Measurements from ENCODE around the gene TFRC.
"Not testable (repeated sequence)": the region's sequence is repeated elsewhere in the genome, so short reads cannot be mapped to it uniquely, and the experiment has no call there.

Gene TFRC

DNA sequence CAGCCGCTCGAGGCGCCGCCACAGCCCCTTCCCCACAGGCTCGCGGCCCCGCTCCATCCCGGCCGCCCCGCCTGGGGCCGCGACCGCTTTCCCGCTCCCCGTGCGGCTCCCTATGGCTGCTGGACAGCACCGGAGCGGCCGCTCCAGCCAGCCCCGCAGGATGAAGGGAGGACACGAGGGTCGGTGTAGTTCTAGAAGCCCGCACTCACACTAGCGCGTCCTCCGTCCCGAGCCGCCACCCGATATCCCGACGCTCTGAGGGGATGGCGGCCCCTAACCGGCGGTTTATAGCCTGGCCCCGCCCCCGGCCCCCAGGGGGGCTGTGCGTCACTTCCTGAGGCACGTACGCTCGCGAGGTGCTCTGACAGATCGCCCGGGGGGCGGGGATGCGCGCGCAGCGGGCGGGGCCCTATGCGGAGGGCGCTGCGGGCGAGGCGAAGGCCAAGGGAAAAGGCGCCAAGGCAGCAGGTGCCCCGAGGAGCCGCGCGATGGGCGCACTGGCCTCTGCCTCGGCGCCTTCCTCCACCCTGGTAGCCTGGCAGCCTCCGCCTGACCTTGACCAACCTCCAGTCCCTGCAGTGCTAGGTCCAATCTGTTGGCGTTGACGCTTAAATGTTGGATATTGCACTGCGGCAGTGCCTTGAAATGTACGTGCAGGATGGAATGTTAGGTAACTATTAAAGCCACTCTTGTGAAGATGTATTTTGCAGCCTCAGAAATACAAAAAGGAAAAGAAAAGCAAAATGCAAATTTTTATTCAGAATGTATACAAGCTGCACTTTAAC, at the start of gene TFRC:
Gene TFRC, minus strand, starts transcription at position 257 of the 785 bp plus-strand sequence. CDS start 4,991 bp downstream, outside the sequence.
- peak; percentile 97 for DNase-seq (ENCODE audit: low read depth)

DNA sequence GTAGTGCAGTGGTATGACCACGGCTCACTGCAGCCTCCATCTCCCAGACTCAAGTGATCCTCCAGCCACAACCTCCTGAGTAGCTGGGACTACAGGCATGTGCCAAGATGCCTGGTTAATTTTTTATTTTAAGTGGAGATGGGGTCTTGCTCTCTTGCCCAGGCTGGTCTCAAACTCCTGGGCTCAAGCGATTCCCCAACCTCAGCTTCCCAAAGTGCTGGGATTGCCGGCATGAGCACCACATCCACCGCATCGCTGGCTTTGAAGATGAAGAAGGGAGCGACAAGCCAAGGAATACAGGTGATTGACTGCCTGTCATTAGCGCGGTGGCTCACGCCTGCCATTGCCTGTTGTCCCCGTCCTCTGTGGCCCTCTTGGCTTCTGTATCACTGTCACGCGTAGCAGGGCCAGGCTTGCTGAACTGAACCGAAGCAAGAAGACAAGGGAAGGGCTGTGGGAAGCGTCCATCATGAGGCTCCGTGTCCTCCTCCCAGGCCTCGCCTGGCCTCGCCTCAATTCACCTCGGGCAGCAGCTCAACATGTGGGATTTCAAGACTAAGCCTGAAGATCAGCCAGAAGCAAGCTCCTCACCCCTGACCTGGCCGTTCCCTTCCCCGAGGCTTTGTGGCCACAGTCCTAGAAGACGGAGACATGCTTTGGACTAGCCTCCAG, 46.4 kb upstream of the TFRC start:
- no peak for DNase-seq (ENCODE audit: low read depth)

DNA sequence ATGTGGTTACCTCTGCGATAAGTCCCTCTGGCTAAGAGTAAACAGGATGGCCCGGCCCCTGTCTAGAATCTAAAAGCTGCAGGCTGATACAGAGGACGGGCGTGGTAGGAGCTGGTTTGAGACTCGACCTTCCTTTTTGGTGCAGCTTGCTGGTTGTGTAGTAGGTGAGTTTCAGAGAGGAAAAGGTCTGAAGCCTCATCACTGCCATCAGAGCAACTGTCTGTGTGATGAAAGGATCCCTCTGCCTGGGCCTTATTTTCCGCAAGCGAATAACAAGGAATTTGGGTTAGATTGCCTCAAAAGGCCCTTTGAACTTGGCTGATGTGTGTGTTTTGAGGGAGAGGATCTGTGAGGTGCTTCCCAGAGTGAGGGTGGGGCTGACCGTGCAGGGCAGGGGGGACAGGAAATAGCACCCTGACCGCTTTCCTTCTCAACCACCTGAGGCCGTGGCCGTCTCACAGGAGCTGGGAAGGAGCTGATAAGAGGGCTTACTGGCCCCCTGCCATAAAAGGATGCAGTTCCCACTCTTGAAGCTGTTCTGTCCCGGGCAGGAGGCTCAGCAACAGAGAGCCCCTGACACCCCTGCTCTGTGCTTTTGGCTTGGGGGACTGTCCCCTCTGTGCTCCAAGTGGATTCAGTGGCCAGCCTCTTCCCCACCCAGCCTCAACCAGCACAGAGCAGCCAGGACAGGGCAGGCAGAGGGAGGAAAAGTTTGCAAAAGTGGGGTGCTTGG, 45.6 kb upstream of the TFRC start:
- DNase-seq (ENCODE audit: low read depth), result no peak

DNA sequence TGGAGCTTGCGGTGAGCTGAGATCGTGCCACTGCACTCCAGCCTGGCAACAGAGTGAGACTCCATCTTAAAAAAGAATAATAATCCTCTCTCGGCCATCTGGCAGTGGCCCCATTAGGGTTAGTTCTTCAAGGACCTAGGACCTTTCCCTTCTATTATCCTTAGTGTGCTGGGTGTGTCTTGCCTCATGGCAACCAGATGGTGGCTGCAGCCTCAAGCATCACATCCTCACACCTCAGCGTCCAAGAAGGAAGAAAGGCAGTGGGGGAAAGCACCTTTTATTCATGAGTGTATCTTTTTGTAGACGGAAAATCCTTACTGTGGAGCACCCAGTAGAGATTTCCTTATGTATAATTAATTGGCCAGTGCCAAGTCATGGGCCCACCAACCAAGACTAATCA, 42.7 kb upstream of the TFRC start:
- DNase-seq (ENCODE audit: low read depth), result no peak

- DNase-seq (ENCODE audit: low read depth), result no peak
Observed at GRCh38 chr3:196122688-196123046, 40.8 kb upstream of the TFRC start.

- DNase-seq (ENCODE audit: low read depth), result no peak
Observed at GRCh38 chr3:196122021-196122687, 40.3 kb upstream of the TFRC start.

DNA sequence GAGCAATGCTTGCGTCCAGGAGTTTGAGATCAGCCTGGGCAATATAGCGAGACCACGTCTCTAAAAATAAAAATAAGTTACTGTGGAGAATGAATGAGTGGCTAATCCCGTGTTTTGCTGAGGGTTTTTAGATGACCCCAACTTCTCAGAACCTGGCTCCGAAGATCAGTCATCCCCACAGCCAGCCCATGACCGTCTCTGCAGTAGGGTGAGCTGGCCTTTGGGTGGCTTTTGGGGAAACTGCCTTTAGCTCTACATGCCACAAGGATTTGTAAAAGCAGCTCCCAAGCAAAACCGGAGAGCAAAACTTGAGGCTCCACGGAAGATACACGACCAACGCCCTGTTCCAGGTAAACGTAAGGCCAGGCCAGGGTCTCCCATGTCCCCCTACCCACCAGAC, 39.2 kb upstream of the TFRC start:
- no peak for DNase-seq (ENCODE audit: low read depth)

DNA sequence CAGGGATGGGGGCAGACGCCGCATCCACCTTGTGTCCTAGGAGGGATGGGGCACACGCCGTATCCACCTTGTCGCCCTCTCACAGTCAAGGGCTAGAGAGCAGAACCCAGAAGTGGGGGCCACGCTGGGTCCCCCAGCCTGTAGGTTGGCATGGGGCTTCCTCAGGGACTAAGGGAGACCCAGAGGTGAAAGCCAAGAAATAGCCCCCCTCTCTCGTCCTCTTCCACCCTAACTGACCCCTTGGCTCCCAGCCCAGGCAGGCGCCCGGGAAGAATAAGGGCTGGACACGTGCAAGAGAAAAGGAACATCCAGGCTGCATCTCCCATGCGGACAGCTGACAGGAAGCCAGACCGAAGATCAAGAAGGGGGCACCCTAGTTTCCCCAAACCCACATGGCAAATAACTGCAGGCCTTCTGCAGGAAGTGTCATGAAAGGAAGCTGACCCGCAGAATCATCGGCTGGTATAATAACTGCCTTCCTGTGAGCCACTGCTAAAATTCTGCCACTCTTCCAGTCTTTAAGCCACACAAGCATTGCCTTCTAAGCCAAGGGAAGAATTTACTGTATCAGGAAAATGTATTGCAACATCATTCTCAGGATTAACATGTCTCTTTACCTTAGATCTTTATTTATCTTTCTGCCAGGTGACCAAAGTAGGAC, 38.5 kb upstream of the TFRC start:
- no peak for DNase-seq (ENCODE audit: low read depth)

GRCh38 chr3:196117809-196118208, 35.9 kb upstream of the TFRC start:
- DNase-seq (ENCODE audit: low read depth), result no peak

DNA sequence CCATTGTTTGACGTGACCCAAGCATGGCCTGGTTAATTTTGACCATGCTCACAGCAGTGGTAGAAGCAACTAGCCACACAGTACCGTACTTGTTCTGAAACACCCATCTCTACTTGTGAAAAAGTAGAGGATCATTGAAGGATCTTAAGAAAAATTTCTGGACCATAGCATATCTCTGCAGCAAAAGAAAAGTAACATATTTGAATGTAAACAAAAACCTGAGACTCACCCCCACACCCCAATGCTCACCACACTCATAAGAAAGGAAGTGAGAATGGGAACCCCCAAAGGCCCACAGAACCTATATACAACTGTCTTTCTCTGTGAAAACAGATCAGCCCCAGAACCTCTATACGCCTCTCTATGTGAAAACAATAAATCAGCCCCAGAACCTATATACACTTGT, 33.8 kb upstream of the TFRC start:
- no peak for DNase-seq (ENCODE audit: low read depth)

GRCh38 chr3:196111939-196112386, 30.1 kb upstream of the TFRC start:
- DNase-seq (ENCODE audit: low read depth), result no peak

GRCh38 chr3:196108075-196108743, 26.3 kb upstream of the TFRC start:
- DNase-seq (ENCODE audit: low read depth), result no peak

DNA sequence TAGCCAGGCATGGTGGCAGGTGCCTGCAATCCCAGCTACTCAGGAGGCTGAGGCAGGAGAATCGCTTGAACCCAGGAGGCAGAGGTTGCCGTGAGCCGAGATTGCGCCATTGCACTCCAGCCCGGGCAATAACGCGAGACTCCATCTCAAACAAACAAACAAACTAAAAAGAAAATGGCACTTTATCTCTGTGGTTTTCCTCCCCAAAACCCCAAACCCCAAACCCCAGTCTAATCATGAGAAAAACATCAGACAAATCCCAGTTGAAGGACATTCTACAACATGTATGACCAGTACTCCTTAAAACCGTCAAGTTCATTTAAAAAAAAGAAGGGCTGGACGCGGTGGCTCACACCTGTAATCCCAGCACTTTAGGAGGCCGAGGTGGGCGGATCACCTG, 22.8 kb upstream of the TFRC start:
- DNase-seq (ENCODE audit: low read depth), result not testable (repeated sequence)

- not testable (repeated sequence) for DNase-seq (ENCODE audit: low read depth)
Observed at GRCh38 chr3:196098365-196098980, 16.6 kb upstream of the TFRC start.

DNA sequence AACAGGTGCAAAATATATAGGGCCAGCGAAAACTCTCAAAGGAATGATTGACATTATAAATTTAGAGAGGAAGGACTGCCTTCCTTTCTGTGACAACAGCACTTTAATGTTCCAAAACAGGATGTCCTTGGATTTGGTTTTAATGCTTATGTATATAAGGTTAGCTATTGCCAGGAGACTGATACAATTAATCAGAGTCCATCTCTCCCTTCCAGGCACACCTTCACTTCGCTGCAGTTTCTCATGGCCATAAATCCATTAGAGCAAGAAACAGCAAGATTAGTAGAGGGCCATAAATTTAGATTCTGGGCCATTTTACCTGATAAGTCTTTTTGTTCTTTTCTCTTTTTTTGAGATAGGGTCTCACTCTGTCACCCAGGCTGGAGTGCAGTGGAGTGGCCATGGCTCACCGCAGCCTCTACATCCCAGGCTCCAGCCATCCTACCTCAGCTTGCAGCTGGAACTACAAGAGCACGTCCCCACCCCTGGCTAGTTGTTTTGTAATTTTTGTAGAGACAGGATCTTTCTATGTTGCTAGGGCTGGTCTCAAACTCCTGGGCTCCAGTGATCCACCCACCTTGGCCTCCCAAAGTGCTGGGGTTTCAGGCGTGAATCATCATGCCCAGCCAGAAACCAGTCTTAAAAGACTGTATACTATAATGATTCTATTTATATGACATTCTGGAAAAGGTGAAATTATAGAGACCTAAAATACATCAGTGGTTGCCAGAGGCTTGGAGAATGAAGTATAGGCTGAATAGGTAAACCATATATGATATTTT, 15.7 kb upstream of the TFRC start:
- DNase-seq (ENCODE audit: low read depth), result no peak

DNA sequence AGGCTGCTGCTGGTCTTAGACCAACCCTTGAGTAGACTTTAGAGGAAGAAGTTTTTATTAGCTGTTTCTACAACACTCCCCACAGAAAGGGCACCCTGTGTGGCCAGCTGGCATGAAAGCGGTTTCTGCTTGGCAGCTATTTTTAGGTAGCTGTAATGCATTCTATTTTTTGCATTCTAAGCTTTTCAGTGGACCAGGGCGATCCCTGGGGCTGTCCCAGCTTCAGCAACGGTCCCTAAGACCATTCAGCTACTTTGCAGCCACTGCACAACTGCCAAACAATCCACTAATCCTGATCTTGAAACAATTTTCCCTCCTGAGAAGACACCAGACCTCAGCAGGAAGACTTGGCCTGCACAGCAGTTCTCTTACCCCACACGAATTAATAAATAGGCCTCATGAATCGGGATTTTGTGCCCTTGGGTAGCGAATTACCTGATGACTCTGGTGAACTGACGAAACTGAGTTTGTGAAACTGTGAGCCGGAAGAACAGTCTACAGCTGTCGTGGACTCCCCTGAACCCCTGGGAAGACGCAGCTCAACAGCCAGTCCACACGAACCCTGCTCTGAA, 14.6 kb upstream of the TFRC start:
- DNase-seq (ENCODE audit: low read depth), result no peak

- no peak for DNase-seq (ENCODE audit: low read depth)
Observed at GRCh38 chr3:196093317-196094111, 11.6 kb upstream of the TFRC start.

- no peak for DNase-seq (ENCODE audit: low read depth)
Observed at GRCh38 chr3:196087906-196088305, 6.0 kb upstream of the TFRC start.

DNA sequence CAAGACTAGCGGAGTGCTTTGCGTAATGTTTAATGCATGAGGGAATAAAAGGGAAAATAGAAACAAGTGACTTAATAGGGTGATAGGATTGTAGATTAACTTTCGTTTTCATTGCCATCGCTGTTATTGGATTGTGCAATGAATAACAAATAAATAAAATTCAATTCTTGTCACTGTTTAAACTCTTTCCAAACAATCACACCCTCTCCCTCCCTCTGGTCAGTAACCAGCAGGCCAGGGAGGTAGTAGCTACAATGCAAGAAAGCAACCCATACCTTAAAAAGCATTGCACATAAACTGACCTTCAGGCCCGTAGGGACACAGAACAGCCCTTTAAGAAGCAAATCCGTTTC, 705 bp upstream of the TFRC start:
- no peak for DNase-seq (ENCODE audit: low read depth)

Data from activated T-cell treated with anti-CD3 and anti-CD28 coated beads for 1 hour (primary cell).